ENCODE data around the gene TUBA4B. TPM values are rescaled to one million over a fixed set of nuclear protein-coding genes. Genes with fewer than 3 reads are reported as not detected.
A peak's percentile ranks its signal among the peaks of the same experiment; 100 is the strongest.

TUBA4B gene
- polyA plus RNA-seq, 4 donors = 0.06 to 0.67 TPM; not detected in 2

DNA sequence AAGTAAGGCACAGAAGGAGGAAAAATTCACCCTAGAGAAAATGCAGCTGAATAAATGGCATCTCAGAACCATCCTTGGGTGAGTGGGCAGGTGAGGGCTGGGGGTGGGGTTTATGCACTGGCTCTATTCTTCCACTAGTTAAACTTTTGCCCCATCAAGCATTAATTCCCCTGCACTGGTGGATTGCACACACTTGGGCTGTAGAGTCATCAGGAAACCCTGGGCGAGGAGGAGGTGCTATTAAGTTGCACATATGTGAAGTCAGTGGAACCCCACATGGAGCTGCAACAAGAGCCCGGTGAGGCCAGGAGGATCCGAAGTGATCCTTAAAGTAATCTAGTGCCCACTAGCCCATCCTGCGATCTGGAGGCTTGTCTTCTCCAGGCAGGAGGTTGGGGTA lies 19.3 kb downstream of the TUBA4B start:
- no peaks in the 10 kb centered on the region for H3K36me3 ChIP-seq (ENCODE audit: control insufficient read depth in 3 of 3, insufficient read depth in 2 of 3, low read depth in 1 of 3, low read length in 3 of 3)

DNA sequence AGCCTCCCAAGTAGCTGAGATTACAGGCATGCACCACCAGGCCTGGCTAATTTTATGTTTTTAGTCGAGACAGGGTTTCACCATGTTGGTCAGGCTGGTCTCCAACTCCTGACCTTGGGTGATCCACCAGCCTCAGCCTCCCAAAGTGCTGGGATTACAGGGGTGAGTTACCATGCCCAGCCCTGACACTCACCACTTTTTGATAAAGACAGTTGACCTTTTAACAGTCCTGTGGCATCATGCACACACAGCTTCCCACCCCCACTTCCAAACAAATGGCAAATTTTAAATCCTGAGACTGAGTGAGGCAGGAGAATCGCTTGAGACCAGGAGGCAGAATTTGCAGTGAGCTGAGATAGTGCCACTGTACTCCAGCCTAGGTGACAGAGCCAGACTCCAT lies 20.0 kb downstream of the TUBA4B start:
- DNase-seq = peak in 1 of 2 donors; percentile 30
- no peaks in the 10 kb centered on the region for H3K27me3 ChIP-seq (ENCODE audit: control insufficient read depth in 3 of 3, insufficient read depth in 3 of 3, low read length in 3 of 3)
- no peaks in the 10 kb centered on the region for H3K9me3 ChIP-seq (ENCODE audit: control insufficient read depth in 2 of 2, insufficient read depth in 1 of 2, low read depth in 1 of 2, low read length in 1 of 2)
- H3K36me3 ChIP-seq (ENCODE audit: control insufficient read depth in 3 of 3, insufficient read depth in 2 of 3, low read depth in 1 of 3, low read length in 3 of 3) = no peaks in the 10 kb centered on the region
- no peak overlapping the region for H3K27ac ChIP-seq (ENCODE audit: low read depth in 1 of 3, low read length in 2 of 3)
- 59 to 77% (median 68%) methylated on average over 2 of the region's 2 CpGs for WGBS, 3 donors
- H3K4me3 ChIP-seq (ENCODE audit: low read depth in 1 of 3, low read length in 3 of 3) = no peak overlapping the region
- peaks cover 0 to 20% (median 2%) of the 10 kb centered on the region in 3 donors for H3K4me1 ChIP-seq (ENCODE audit: control insufficient read depth in 3 of 3, insufficient read depth in 2 of 3, low read depth in 1 of 3, low read length in 2 of 3)
- FAIRE-seq = no peak

More for the DNA sequence above, 19.3 kb downstream of the TUBA4B start:
- H3K27me3 ChIP-seq (ENCODE audit: control insufficient read depth in 3 of 3, insufficient read depth in 3 of 3, low read length in 3 of 3) = no peaks in the 10 kb centered on the region
- WGBS, 3 donors = 84% methylated on average over 4 of the region's 4 CpGs
- no peak overlapping the region for H3K27ac ChIP-seq (ENCODE audit: low read depth in 1 of 3, low read length in 2 of 3)
- H3K9me3 ChIP-seq (ENCODE audit: control insufficient read depth in 2 of 2, insufficient read depth in 1 of 2, low read depth in 1 of 2, low read length in 1 of 2) = no peaks in the 10 kb centered on the region
- peaks cover 0 to 14% (median 0%) of the 10 kb centered on the region in 3 donors for H3K4me1 ChIP-seq (ENCODE audit: control insufficient read depth in 3 of 3, insufficient read depth in 2 of 3, low read depth in 1 of 3, low read length in 2 of 3)
- FAIRE-seq (no peak), DNase-seq (no peak)
- H3K4me3 ChIP-seq (ENCODE audit: low read depth in 1 of 3, low read length in 3 of 3) = no peak overlapping the region

- Histone ChIP-seq H3K27ac (ENCODE audit: low read depth in 1 of 3, low read length in 2 of 3) (no peak overlapping the region), H3K36me3 (ENCODE audit: control insufficient read depth in 3 of 3, insufficient read depth in 2 of 3, low read depth in 1 of 3, low read length in 3 of 3) (no peaks in the 10 kb centered on the region), H3K4me3 (ENCODE audit: low read depth in 1 of 3, low read length in 3 of 3) (no peak overlapping the region), H3K4me1 (ENCODE audit: control insufficient read depth in 3 of 3, insufficient read depth in 2 of 3, low read depth in 1 of 3, low read length in 2 of 3) (peaks cover 0 to 27% (median 6%) of the 10 kb centered on the region in 3 donors), H3K27me3 (ENCODE audit: control insufficient read depth in 3 of 3, insufficient read depth in 3 of 3, low read length in 3 of 3) (no peaks in the 10 kb centered on the region), H3K9me3 (ENCODE audit: control insufficient read depth in 2 of 2, insufficient read depth in 1 of 2, low read depth in 1 of 2, low read length in 1 of 2) (no peaks in the 10 kb centered on the region)
- WGBS, 3 donors = 67 to 88% (median 81%) methylated on average over 3 of the region's 3 CpGs
- DNase-seq (no peak), FAIRE-seq (no peak)
Measured at GRCh38 chr2:219273937-219274336, 20.9 kb downstream of the TUBA4B start.

GRCh38 chr2:219274361-219274921 lies 21.4 kb downstream of the TUBA4B start:
- H3K27ac ChIP-seq (ENCODE audit: low read depth in 1 of 3, low read length in 2 of 3) = no peak overlapping the region
- peak in 1 of 2 donors; percentile 32 for DNase-seq

DNA sequence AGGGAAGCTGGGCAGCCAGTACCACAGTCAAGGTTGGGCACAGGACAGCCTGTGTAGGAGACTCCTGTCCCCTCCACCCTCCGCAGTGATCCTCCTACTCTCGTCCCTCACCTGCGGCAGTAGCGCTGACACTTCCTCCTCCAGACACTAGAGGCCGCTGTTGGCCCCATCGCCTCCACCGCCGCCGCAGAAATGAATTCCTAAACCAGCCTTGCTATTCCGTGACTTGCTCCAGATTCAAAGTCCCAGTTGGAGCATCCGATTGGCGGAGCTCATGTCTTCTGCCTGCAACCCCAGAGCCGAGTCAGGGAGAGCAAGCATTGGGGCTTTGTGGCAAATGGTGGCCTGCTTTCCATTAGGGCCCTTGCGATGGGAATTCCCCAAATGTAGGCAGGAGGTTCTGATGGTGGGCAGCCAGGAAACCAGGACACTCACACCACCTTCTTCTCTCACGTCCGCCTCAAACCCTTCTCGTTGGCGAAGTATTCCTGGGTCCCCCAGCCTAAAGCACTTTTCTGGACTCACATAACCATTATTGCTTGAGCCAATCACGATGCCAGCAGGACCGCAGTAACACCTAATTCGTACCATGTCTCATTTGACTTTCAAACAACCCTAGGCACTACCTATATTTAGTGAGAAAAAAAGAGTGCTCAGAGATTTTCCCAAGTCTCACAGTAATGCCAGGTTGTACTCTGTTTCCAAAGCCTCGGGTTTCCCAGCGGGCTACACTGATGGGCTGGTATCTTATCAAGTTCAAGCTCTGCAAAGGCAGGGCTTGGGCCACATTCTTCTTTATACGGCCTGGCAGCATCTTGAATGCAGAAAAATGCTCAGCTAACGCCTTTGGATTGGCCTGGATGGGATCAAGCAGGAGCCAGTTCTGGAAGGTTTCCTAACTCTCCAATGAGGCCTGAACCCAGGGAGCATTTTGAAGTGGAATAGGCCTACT lies 24.9 kb downstream of the TUBA4B start:
- FAIRE-seq = no peak
- H3K9me3 ChIP-seq (ENCODE audit: control insufficient read depth in 2 of 2, insufficient read depth in 1 of 2, low read depth in 1 of 2, low read length in 1 of 2) = no peaks in the 10 kb centered on the region
- H3K4me3 ChIP-seq (ENCODE audit: low read depth in 1 of 3, low read length in 3 of 3) = peak overlapping the region in 1 of 3 donors; percentile 50
- peak overlapping the region; percentile 88 to 97 (median 89) for H3K27ac ChIP-seq (ENCODE audit: low read depth in 1 of 3, low read length in 2 of 3)
- peak; percentile 83 to 90 for DNase-seq
- H3K27me3 ChIP-seq (ENCODE audit: control insufficient read depth in 3 of 3, insufficient read depth in 3 of 3, low read length in 3 of 3) = no peaks in the 10 kb centered on the region
- peaks cover 0 to 33% (median 6%) of the 10 kb centered on the region in 3 donors for H3K4me1 ChIP-seq (ENCODE audit: control insufficient read depth in 3 of 3, insufficient read depth in 2 of 3, low read depth in 1 of 3, low read length in 2 of 3)
- H3K36me3 ChIP-seq (ENCODE audit: control insufficient read depth in 3 of 3, insufficient read depth in 2 of 3, low read depth in 1 of 3, low read length in 3 of 3) = peaks cover 0 to 26% (median 5%) of the 10 kb centered on the region in 3 donors
- WGBS, 3 donors = 25 to 30% (median 25%) methylated on average over 25 of the region's 25 CpGs

More at GRCh38 chr2:219274361-219274921, 21.4 kb downstream of the TUBA4B start:
- no peak for FAIRE-seq
- 60 to 81% (median 70%) methylated on average over 6 of the region's 6 CpGs for WGBS, 3 donors
- Histone ChIP-seq H3K36me3 (ENCODE audit: control insufficient read depth in 3 of 3, insufficient read depth in 2 of 3, low read depth in 1 of 3, low read length in 3 of 3) (no peaks in the 10 kb centered on the region), H3K9me3 (ENCODE audit: control insufficient read depth in 2 of 2, insufficient read depth in 1 of 2, low read depth in 1 of 2, low read length in 1 of 2) (no peaks in the 10 kb centered on the region), H3K27me3 (ENCODE audit: control insufficient read depth in 3 of 3, insufficient read depth in 3 of 3, low read length in 3 of 3) (no peaks in the 10 kb centered on the region), H3K4me3 (ENCODE audit: low read depth in 1 of 3, low read length in 3 of 3) (no peak overlapping the region), H3K4me1 (ENCODE audit: control insufficient read depth in 3 of 3, insufficient read depth in 2 of 3, low read depth in 1 of 3, low read length in 2 of 3) (peaks cover 0 to 24% (median 6%) of the 10 kb centered on the region in 3 donors)

DNA sequence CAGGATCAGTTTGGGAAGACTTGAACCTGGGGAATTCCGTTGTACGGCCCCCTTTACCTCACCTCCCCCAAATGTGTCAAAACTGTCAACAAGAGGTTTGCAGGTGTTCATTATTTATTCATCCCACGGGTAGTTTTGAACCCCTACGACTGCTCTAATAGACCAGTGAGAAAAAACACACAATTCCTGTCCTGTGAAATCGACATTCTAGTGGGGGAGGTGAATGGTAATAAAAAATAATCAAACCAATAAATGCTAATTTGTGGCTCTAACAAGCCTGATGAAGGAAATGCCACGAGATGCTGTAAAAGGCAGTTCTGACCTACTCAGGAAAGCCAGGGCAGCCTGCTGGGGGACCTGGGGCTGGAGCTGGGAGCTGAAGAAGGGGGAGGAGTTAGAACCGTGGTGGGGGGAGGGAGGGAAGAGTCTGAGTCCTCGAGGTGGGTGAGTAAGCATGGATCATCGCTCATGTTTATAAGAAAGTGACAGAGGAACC lies 25.7 kb downstream of the TUBA4B start:
- H3K27ac ChIP-seq (ENCODE audit: low read depth in 1 of 3, low read length in 2 of 3) = peak overlapping the region; percentile 88 to 97 (median 89)
- 12 to 14% (median 12%) methylated on average over 9 of the region's 9 CpGs for WGBS, 3 donors
- H3K4me1 ChIP-seq (ENCODE audit: control insufficient read depth in 3 of 3, insufficient read depth in 2 of 3, low read depth in 1 of 3, low read length in 2 of 3) = peaks cover 0 to 33% (median 6%) of the 10 kb centered on the region in 3 donors
- DNase-seq = no peak
- H3K4me3 ChIP-seq (ENCODE audit: low read depth in 1 of 3, low read length in 3 of 3) = peak overlapping the region in 2 of 3 donors; percentile 28 to 50
- H3K27me3 ChIP-seq (ENCODE audit: control insufficient read depth in 3 of 3, insufficient read depth in 3 of 3, low read length in 3 of 3) = no peaks in the 10 kb centered on the region
- H3K9me3 ChIP-seq (ENCODE audit: control insufficient read depth in 2 of 2, insufficient read depth in 1 of 2, low read depth in 1 of 2, low read length in 1 of 2) = no peaks in the 10 kb centered on the region
- no peak for FAIRE-seq
- peaks cover 2 to 33% (median 7%) of the 10 kb centered on the region in 3 donors for H3K36me3 ChIP-seq (ENCODE audit: control insufficient read depth in 3 of 3, insufficient read depth in 2 of 3, low read depth in 1 of 3, low read length in 3 of 3)

DNA sequence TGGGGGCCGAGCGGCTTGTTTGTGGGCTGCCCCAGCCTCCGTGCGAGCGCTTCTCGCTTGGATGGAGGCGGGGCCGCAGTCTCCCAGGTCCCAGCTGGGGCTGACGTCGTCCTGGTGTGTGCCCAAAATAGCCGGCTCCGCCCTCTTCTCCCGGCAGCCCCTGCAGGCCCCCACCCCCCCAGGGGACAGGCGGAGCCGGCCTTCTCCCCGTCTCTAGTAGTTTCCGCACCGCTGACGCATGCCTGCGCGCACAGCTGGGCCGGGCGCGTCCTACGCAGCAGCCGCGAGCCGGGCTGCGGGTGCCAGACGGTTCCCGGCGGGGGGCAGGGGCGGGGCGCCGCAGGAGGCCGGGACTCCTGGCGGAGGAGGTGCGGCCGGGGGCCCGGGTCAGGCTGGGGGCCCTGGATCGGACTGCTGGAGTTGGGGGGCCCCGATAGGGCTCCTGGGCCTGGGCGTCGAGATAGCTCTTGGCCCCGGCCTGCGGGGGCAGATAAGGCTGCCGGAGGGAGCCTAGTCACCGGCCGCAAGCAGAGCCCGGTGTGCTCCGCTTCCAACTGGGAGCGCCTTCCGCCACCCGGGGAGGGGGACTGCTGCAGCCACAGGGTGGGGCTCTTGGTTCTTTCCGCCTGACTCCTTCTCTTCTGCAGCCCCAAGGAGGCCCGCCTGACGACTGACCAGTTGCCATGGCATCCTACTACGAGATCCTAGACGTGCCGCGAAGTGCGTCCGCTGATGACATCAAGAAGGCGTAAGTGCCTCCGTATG lies 26.3 kb downstream of the TUBA4B start, which contains the start of gene DNAJB2:
Gene DNAJB2, plus strand, starts transcription at position 216 of the 765 bp plus-strand sequence. Its CDS starts 468 bp downstream, at position 684.
- no peak for FAIRE-seq

More for the DNA sequence above, 26.3 kb downstream of the TUBA4B start, which contains the start of gene DNAJB2:
- Histone ChIP-seq H3K4me1 (ENCODE audit: control insufficient read depth in 3 of 3, insufficient read depth in 2 of 3, low read depth in 1 of 3, low read length in 2 of 3) (peaks cover 0 to 33% (median 6%) of the 10 kb centered on the region in 3 donors), H3K4me3 (ENCODE audit: low read depth in 1 of 3, low read length in 3 of 3) (peak within 1 kb of the TSS; percentile 50 to 74 (median 60)), H3K27me3 (ENCODE audit: control insufficient read depth in 3 of 3, insufficient read depth in 3 of 3, low read length in 3 of 3) (no peaks in the 10 kb centered on the region), H3K36me3 (ENCODE audit: control insufficient read depth in 3 of 3, insufficient read depth in 2 of 3, low read depth in 1 of 3, low read length in 3 of 3) (peaks cover 4 to 40% (median 7%) of the 10 kb centered on the region in 3 donors), H3K9me3 (ENCODE audit: control insufficient read depth in 2 of 2, insufficient read depth in 1 of 2, low read depth in 1 of 2, low read length in 1 of 2) (no peaks in the 10 kb centered on the region), H3K27ac (ENCODE audit: low read depth in 1 of 3, low read length in 2 of 3) (peak within 1 kb of the TSS; percentile 88 to 97 (median 89))
- whole genome bisulfite sequencing, 3 donors = 0 to 1% (median 0%) methylated on average over 43 to 65 of the region's 65 CpGs
- peak; percentile 98 for DNase-seq
